Measurements from ENCODE around the gene OR10H3.

The OR10H3 gene

GRCh38 chr19:15737722-15738121 lies at the start of gene OR10H3:
OR10H3 (plus strand) TSS chr19:15737985; CDS start chr19:15741393, 3,408 bp downstream.
- H3K36me3 Mint-ChIP-seq, result peaks cover 4% of the 10 kb centered on the region
- H3K27ac Mint-ChIP-seq, result no peak within 1 kb of the TSS
- H3K27me3 Mint-ChIP-seq, result peaks cover 21% of the 10 kb centered on the region
- peaks cover 10% of the 10 kb centered on the region for H3K9me3 Mint-ChIP-seq
- DNase-seq (ENCODE audit: low spot score in 2 of 2) (no peak), ATAC-seq (ENCODE audit: low read depth) (no peak)
- no peaks in the 10 kb centered on the region for H3K4me1 Mint-ChIP-seq
- no peak within 1 kb of the TSS for H3K4me3 Mint-ChIP-seq

GRCh38 chr19:15696654-15697194 lies 41.1 kb upstream of the OR10H3 start:
- ATAC-seq (ENCODE audit: low read depth) (no peak), DNase-seq (ENCODE audit: low spot score in 2 of 2) (no peak)
- Mint-ChIP-seq H3K36me3 (no peaks in the 10 kb centered on the region), H3K9me3 (peaks cover 2% of the 10 kb centered on the region), H3K27ac (no peak overlapping the region), H3K4me1 (no peaks in the 10 kb centered on the region), H3K27me3 (peaks cover 14% of the 10 kb centered on the region), H3K4me3 (peak overlapping the region; percentile 39)

- DNase-seq (ENCODE audit: low spot score in 2 of 2), result no peak
- Mint-ChIP-seq H3K9me3 (peaks cover 2% of the 10 kb centered on the region), H3K4me3 (no peak overlapping the region), H3K27me3 (peaks cover 20% of the 10 kb centered on the region), H3K36me3 (no peaks in the 10 kb centered on the region), H3K27ac (no peak overlapping the region), H3K4me1 (no peaks in the 10 kb centered on the region)
- ATAC-seq (ENCODE audit: low read depth), result no peak
Measured at GRCh38 chr19:15701757-15702533, 35.8 kb upstream of the OR10H3 start.

- no peaks in the 10 kb centered on the region for H3K36me3 Mint-ChIP-seq
- ATAC-seq (ENCODE audit: low read depth), result no peak
- no peak for DNase-seq (ENCODE audit: low spot score in 2 of 2)
- no peaks in the 10 kb centered on the region for H3K4me1 Mint-ChIP-seq
- peaks cover 2% of the 10 kb centered on the region for H3K9me3 Mint-ChIP-seq
- H3K4me3 Mint-ChIP-seq, result no peak overlapping the region
- no peak overlapping the region for H3K27ac Mint-ChIP-seq
- H3K27me3 Mint-ChIP-seq, result peaks cover 16% of the 10 kb centered on the region
Measured at GRCh38 chr19:15702534-15702930, 35.3 kb upstream of the OR10H3 start.

- no peak overlapping the region for H3K27ac Mint-ChIP-seq
- ATAC-seq (ENCODE audit: low read depth) (no peak), DNase-seq (ENCODE audit: low spot score in 2 of 2) (no peak)
- no peaks in the 10 kb centered on the region for H3K4me1 Mint-ChIP-seq
- peaks cover 9% of the 10 kb centered on the region for H3K27me3 Mint-ChIP-seq
- no peaks in the 10 kb centered on the region for H3K36me3 Mint-ChIP-seq
- peaks cover 2% of the 10 kb centered on the region for H3K9me3 Mint-ChIP-seq
- H3K4me3 Mint-ChIP-seq, result no peak overlapping the region
Measured at GRCh38 chr19:15714638-15715037, 23.1 kb upstream of the OR10H3 start.

- Mint-ChIP-seq H3K36me3 (no peaks in the 10 kb centered on the region), H3K4me3 (no peak overlapping the region), H3K9me3 (peaks cover 2% of the 10 kb centered on the region), H3K27ac (no peak overlapping the region), H3K4me1 (no peaks in the 10 kb centered on the region), H3K27me3 (peaks cover 9% of the 10 kb centered on the region)
- ATAC-seq (ENCODE audit: low read depth) (no peak), DNase-seq (ENCODE audit: low spot score in 2 of 2) (no peak)
Measured at GRCh38 chr19:15715642-15716041, 22.1 kb upstream of the OR10H3 start.

GRCh38 chr19:15717809-15718208 lies 20.0 kb upstream of the OR10H3 start:
- Mint-ChIP-seq H3K27me3 (peaks cover 14% of the 10 kb centered on the region), H3K27ac (no peak overlapping the region), H3K4me3 (no peak overlapping the region), H3K36me3 (no peaks in the 10 kb centered on the region), H3K9me3 (peaks cover 4% of the 10 kb centered on the region), H3K4me1 (no peaks in the 10 kb centered on the region)
- DNase-seq (ENCODE audit: low spot score in 2 of 2) (no peak), ATAC-seq (ENCODE audit: low read depth) (no peak)

- Mint-ChIP-seq H3K4me3 (no peak overlapping the region), H3K27me3 (peaks cover 27% of the 10 kb centered on the region), H3K9me3 (peaks cover 9% of the 10 kb centered on the region), H3K27ac (no peak overlapping the region), H3K4me1 (no peaks in the 10 kb centered on the region), H3K36me3 (no peaks in the 10 kb centered on the region)
- ATAC-seq (ENCODE audit: low read depth) (no peak), DNase-seq (ENCODE audit: low spot score in 2 of 2) (no peak)
Measured at GRCh38 chr19:15721268-15721667, 16.5 kb upstream of the OR10H3 start.

- H3K36me3 Mint-ChIP-seq, result no peaks in the 10 kb centered on the region
- H3K4me3 Mint-ChIP-seq, result no peak overlapping the region
- H3K9me3 Mint-ChIP-seq, result peaks cover 9% of the 10 kb centered on the region
- H3K27ac Mint-ChIP-seq, result no peak overlapping the region
- peaks cover 24% of the 10 kb centered on the region for H3K27me3 Mint-ChIP-seq
- ATAC-seq (ENCODE audit: low read depth) (no peak), DNase-seq (ENCODE audit: low spot score in 2 of 2) (no peak)
- H3K4me1 Mint-ChIP-seq, result no peaks in the 10 kb centered on the region
Measured at GRCh38 chr19:15722956-15723355, 14.8 kb upstream of the OR10H3 start.

GRCh38 chr19:15727724-15728123 lies 10.1 kb upstream of the OR10H3 start, which contains the start of gene OR10H2:
OR10H2 (plus strand) TSS chr19:15728024; CDS start chr19:15728044, 20 bp downstream.
- no peak for ATAC-seq (ENCODE audit: low read depth)
- H3K27ac Mint-ChIP-seq, result no peak within 1 kb of the TSS

GRCh38 chr19:15730538-15730937 lies 7.2 kb upstream of the OR10H3 start:
- H3K9me3 Mint-ChIP-seq, result no peaks in the 10 kb centered on the region

More at GRCh38 chr19:15727724-15728123, 10.1 kb upstream of the OR10H3 start, which contains the start of gene OR10H2:
- peaks cover 25% of the 10 kb centered on the region for H3K27me3 Mint-ChIP-seq
- DNase-seq (ENCODE audit: low spot score in 2 of 2), result no peak
- no peaks in the 10 kb centered on the region for H3K36me3 Mint-ChIP-seq
- no peaks in the 10 kb centered on the region for H3K4me1 Mint-ChIP-seq
- H3K9me3 Mint-ChIP-seq, result peaks cover 4% of the 10 kb centered on the region
- H3K4me3 Mint-ChIP-seq, result no peak within 1 kb of the TSS

GRCh38 chr19:15732388-15732787 lies 5.4 kb upstream of the OR10H3 start:
- Mint-ChIP-seq H3K4me1 (no peaks in the 10 kb centered on the region), H3K9me3 (no peaks in the 10 kb centered on the region), H3K36me3 (no peaks in the 10 kb centered on the region), H3K27ac (no peak overlapping the region), H3K27me3 (peaks cover 15% of the 10 kb centered on the region), H3K4me3 (no peak overlapping the region)
- ATAC-seq (ENCODE audit: low read depth) (no peak), DNase-seq (ENCODE audit: low spot score in 2 of 2) (no peak)

More at GRCh38 chr19:15730538-15730937, 7.2 kb upstream of the OR10H3 start:
- no peaks in the 10 kb centered on the region for H3K36me3 Mint-ChIP-seq
- H3K27me3 Mint-ChIP-seq, result peaks cover 21% of the 10 kb centered on the region
- H3K4me1 Mint-ChIP-seq, result no peaks in the 10 kb centered on the region
- H3K27ac Mint-ChIP-seq, result no peak overlapping the region
- H3K4me3 Mint-ChIP-seq, result no peak overlapping the region
- DNase-seq (ENCODE audit: low spot score in 2 of 2), result no peak
- ATAC-seq (ENCODE audit: low read depth), result no peak

GRCh38 chr19:15733895-15734294 lies 3.9 kb upstream of the OR10H3 start:
- no peaks in the 10 kb centered on the region for H3K36me3 Mint-ChIP-seq
- H3K27ac Mint-ChIP-seq, result no peak overlapping the region
- DNase-seq (ENCODE audit: low spot score in 2 of 2) (no peak), ATAC-seq (ENCODE audit: low read depth) (no peak)
- H3K4me3 Mint-ChIP-seq, result no peak overlapping the region
- no peaks in the 10 kb centered on the region for H3K9me3 Mint-ChIP-seq
- no peaks in the 10 kb centered on the region for H3K4me1 Mint-ChIP-seq
- peaks cover 10% of the 10 kb centered on the region for H3K27me3 Mint-ChIP-seq

- Mint-ChIP-seq H3K4me1 (no peaks in the 10 kb centered on the region), H3K36me3 (peaks cover 6% of the 10 kb centered on the region), H3K4me3 (no peak overlapping the region), H3K9me3 (peaks cover 11% of the 10 kb centered on the region), H3K27me3 (peaks cover 22% of the 10 kb centered on the region), H3K27ac (no peak overlapping the region)
- ATAC-seq (ENCODE audit: low read depth) (no peak), DNase-seq (ENCODE audit: low spot score in 2 of 2) (no peak)
Measured at GRCh38 chr19:15740785-15741184, 3.0 kb downstream of the OR10H3 start.

All from memory B cell (primary cell).